GM18909 (cell line): ENCODE data around the gene EID1.

Experiments used
- ATAC-seq: cut with Tn5 transposase; IDR thresholded peaks from one replicate; pipeline ENCODE4 v1.9.1; 2021; ENCODE audit warnings: mild to moderate bottlenecking; ENCODE audit not compliant: unreplicated experiment, poor library complexity

Gene EID1

GRCh38 chr15:48868023-48868422 is 9.9 kb upstream of the EID1 start:
- no peak for ATAC-seq

GRCh38 chr15:48868536-48868935 is 9.4 kb upstream of the EID1 start:
- no peak for ATAC-seq

GRCh38 chr15:48869966-48870365 is 8.0 kb upstream of the EID1 start:
- no peak for ATAC-seq

DNA sequence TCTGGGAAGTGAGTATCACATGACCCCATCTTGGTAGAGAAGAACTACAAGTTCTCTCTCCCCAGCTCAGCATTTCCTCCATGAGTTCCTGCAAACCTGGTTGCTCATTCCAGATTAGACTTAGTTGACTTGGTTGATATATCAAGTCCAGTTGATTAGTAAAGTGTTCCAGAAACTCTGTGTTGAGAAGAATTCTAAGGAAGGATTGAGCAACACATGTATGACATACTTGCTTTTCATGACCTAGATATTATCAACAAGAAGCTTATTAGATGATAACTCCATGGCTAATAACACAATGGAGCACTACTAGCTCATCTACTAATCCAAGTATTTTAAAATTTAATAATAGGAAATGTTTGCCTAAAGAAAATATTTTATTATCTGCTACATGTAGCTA is 6.4 kb upstream of the EID1 start:
- no peak for ATAC-seq

DNA sequence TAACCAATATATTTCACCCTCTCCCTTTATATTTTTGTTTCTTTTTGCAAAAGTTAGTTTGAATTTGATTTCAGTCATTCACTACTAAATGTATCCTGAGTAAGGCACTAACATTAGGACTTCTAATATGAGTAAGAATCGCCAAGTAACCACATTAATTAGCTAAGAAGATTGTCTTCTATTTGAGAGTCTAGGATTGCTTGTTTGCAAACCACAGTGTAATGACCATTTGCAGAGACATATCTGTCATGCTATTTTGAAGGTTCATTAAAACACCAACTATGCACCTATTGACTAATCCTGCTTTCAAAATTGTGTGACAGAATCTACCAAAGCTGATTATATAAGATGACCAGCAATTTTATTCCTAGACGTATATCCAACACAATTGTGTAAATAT is 5.3 kb upstream of the EID1 start:
- ATAC-seq: no peak

GRCh38 chr15:48875241-48875960 is 2.5 kb upstream of the EID1 start:
- ATAC-seq: no peak

GRCh38 chr15:48876057-48876456 is 1.9 kb upstream of the EID1 start:
- no peak for ATAC-seq

DNA sequence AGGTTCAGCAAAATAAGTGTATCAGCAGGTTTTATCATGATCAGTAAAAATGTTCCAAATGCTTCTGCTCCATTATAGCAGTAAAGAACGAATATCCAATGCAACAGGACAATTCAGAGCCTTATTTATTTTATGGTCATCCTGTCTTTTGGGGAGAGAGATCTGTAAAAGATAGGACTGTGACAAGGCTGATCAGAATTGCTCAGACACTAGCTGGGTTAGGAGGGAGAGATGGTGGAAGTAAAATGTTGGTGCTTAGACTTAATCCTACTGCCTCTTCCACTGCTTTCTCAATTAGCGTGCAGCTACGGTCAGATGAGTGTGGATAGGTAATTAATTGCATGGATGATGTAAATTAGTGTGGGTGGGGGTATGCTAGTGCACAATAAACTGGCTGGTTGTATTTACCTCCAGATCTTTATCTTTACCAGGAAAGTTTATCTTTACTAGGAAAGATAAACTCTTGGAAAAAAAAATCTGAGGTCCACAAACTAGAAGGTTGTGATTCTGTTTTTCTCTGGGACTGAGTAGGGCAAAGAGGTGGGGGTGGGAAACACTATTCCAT is 2.2 kb downstream of the EID1 start:
- ATAC-seq: no peak

DNA sequence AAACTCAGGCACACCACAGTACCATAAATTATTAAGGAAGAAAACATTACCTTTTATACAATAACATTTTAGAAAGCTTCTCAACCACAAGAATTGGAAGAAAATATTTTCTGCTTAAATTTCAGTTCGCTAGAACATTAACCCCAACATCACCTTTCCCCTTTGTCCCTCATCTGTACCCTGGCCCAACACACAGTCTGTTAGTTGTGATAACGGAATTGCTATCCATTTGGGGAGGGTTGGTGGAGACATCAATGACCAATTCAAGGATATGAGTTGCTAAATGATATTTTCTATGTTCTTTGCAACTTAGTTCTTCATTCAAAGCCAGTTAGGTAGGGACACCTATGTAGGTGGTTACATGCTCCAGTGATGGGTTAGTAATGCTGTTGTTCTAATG is 5.8 kb downstream of the EID1 start:
- ATAC-seq: no peak

DNA sequence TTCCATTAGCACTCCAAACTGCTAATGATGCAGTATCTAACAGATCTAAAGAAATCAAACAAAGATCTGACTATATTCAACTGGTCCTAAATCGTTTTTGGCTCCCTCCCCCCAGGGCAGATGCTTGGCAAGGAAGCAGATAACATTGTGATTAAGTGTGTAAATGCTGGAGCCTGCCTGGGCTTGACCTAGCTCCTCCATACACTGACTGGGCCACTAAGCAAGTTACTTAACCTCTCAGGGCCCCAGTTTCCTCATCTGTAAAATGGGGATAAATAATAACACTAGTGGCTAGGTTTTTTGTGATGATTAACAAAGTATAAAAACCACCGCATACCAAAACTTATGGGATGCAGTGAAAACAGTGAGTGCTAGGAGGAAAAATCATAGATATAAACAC is 9.2 kb downstream of the EID1 start:
- no peak for ATAC-seq

- ATAC-seq: no peak
These were observed 10.3 kb downstream of the EID1 start for GRCh38 chr15:48888191-48888590.

DNA sequence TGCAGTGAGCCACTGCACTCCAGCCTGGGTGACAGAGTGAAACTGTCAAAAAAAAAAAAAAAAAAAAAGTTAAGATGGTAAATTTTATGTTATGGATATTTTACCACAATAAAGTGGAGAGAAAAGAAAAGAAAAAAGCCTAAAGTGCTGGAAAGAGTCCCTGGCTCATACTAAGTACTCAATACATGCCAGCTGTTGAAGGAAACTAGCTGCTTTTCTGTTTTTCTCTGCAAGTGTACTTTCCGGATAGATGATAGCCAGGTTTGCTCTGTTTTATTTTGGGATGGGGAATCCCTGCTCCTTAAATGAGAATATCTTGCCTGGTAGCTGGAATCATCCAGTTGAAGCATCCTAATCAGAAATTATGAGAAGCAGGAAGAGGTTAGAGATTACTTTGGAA is 10.9 kb downstream of the EID1 start:
- ATAC-seq: no peak

GRCh38 chr15:48889925-48890324 is 12.0 kb downstream of the EID1 start:
- no peak for ATAC-seq

- ATAC-seq: no peak
These were observed 12.5 kb downstream of the EID1 start for GRCh38 chr15:48890375-48890972.

GRCh38 chr15:48891232-48891765 is 13.4 kb downstream of the EID1 start:
- no peak for ATAC-seq

DNA sequence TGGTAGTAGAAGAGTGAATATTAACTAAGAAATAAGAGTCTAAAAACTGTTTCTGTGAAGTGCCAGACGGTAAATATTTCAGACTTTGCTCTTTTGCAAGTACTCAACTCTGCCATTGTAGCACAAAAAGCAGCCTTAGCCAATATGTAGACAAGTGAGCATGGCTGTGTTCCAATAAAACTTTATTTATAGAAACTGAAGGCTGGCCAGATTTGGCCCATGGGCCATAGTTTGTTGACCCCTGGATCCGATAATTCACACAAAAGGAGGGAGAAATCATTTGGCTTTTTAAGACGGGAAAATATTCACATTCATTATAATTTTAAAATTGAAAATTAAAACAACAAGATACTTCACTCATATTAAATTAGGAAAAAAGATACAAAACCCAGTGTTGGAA is 15.4 kb downstream of the EID1 start:
- ATAC-seq: no peak

- no peak for ATAC-seq
These were observed 19.2 kb downstream of the EID1 start for GRCh38 chr15:48896869-48897814.

DNA sequence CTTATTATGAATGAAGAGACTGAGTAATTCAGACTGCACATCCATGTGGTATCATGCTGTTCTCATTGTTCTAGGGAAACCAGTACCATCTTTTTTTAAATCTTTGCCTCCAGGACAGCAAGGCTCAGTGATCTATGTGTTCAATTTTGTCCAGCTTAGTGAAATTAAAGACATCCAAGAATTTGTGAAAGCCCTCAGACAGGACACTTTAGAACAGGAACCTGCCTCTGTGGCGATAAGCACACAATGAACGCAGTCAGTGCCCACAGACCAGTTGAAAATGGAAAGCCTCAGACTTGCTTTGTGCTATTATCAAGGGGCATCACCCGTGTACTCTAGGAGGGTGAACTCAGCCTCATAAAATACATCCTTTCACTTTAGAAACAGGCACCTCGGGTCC is 20.1 kb downstream of the EID1 start:
- no peak for ATAC-seq

- ATAC-seq: no peak
These were observed 20.5 kb downstream of the EID1 start for GRCh38 chr15:48898446-48898845.

DNA sequence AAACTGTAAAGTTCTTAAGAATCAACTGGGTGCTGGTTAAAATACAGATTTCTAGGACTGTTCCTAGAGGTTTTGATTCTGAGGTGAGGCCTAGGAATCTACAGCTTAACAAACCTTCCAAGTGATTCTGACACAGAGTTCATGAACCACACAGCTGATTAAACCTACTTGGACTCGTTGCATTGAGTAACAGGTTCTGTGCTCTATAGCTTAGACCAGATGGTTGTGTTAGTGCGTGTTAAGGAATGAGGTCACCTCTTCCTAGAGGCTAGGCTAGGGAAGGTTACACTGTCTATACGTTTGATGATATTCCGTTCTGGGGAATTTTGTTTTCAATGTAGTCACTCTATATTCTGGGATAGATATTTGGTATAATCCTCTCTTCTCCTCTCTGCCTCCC is 21.9 kb downstream of the EID1 start:
- no peak for ATAC-seq

GRCh38 chr15:48904758-48905157 is 26.8 kb downstream of the EID1 start:
- no peak for ATAC-seq
